HG03457 (cell line): Measurements from ENCODE around the gene CIDEB.
"Not testable (repeated sequence)": the region's sequence is repeated elsewhere in the genome, so short reads cannot be mapped to it uniquely, and the experiment has no call there.

ENCODE experiments used
- ATAC-seq: cut with Tn5 transposase; IDR thresholded peaks from one replicate; pipeline ENCODE4 v1.9.1; 2021; ENCODE audit warnings: moderate number of reproducible peaks; ENCODE audit not compliant: unreplicated experiment

The CIDEB gene

GRCh38 chr14:24307575-24308341 is at the start of gene CIDEB:
Gene CIDEB, minus strand, starts transcription at chr14:24307977. Its CDS starts 119 bp downstream, at chr14:24307858.
- no peak for ATAC-seq

- no peak for ATAC-seq
These were observed 48.4 kb upstream of the CIDEB start for GRCh38 chr14:24356208-24356607.

GRCh38 chr14:24355009-24355408 is 47.2 kb upstream of the CIDEB start:
- ATAC-seq = no peak

- ATAC-seq = not testable (repeated sequence)
These were observed 46.7 kb upstream of the CIDEB start for GRCh38 chr14:24354482-24354825.

DNA sequence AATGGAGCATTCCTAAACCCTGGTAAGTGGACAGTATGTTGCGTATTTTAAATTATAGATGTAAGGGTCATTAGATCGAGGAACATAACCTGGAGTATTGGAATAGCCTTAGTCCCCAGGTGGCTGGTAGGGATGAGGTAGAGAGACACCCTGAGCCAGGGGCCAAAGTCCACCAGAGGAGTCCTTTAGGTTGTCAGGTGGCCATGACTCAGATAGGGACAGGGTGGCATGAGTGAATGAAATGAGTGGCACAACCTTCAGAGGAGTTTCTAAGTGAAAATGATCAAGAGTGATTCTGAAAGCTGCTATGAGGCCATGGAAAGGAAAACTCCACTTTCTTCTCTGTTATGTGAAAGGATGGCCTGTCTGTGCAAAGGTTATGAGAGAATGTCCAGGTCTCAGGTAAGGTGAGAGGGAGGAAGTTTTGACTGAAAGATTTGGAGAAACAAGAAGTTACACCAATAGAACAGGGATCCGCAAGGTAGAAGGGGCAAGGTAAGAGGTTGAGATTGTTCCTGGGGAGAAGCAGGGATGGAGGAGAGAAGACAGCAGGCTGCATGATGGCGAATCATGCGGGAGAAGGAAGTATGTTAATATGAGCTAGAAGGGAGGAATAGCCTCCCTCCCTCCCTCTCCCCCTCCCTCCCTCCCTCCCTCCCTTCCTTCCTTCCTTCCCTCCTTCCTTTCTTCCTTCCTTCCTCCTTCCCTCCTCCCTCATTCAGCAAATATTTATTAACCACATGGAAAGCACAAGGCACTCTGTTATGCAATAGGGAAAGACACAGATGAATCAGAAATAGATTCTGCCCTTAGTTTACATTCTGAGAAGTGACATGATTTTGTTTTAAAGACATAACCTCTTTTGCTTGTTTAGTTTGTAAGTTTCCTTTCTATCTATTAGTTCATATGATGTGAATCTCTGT is 46.0 kb upstream of the CIDEB start:
- no peak for ATAC-seq

GRCh38 chr14:24351517-24351916 is 43.7 kb upstream of the CIDEB start:
- no peak for ATAC-seq

DNA sequence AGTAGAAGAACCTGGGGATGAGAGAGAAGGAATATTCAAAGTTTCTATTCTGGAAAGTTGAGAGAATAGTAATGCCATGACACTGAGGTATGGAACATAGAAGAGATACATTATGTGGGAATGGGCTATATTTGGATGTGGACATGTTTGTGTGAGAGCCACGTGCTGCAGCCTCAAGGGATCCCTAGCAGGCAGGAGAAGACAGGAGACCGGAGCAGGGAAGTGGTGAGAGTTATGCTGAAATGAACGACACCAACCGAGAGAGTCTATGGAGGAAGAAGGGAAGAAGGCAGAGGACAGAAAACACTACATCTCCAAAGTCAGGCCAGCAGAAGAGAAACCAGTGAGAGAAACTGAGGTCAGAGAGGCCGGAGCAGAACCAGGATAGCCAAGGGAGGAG is 42.0 kb upstream of the CIDEB start:
- no peak for ATAC-seq

DNA sequence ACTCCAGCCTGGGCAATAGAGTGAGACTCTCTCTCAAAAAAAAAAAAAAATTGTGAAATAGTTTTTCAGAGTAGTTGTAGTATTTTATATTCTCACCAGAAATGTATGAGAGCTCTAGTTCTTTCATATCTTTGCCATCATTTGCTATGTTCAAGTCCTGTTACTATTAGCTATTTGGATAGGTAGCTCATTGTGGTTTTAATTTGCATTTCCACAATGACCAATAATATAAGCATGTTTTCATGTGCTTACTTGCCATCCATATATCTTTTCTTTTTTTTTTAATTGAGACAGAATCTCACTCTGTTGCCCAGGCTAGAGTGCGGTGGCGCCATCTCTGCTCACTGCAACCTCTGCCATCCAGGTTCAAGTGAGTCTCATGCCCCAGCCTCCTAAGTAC is 40.4 kb upstream of the CIDEB start:
- no peak for ATAC-seq

- ATAC-seq = no peak
These were observed 39.4 kb upstream of the CIDEB start for GRCh38 chr14:24347134-24347533.

- no peak for ATAC-seq
These were observed 36.3 kb upstream of the CIDEB start for GRCh38 chr14:24343795-24344660.

- no peak for ATAC-seq
These were observed 35.1 kb upstream of the CIDEB start for GRCh38 chr14:24342889-24343288.

DNA sequence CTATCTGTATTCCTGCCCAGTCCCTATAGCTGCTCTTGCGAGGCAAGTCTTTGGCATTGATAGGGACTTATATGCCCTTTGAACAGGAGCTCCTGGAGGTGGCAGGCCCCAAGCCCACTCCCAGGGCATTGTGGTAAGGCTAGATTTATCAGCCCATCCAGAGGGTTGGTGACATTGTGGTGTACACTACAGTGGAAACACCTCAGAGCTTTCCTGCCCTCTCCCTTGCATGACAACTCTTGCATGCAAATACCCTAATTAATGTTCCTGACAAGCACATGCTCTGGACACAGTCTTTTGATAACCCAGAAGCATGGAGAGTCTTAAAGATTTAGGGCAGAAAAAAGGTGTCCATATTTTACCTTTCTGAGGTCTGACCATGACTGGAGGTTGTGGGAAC is 32.8 kb upstream of the CIDEB start:
- ATAC-seq = no peak

GRCh38 chr14:24339284-24340151 is 31.7 kb upstream of the CIDEB start, which contains the start of gene RIPK3:
Gene RIPK3, minus strand, starts transcription at chr14:24339991. Its CDS starts 165 bp downstream, at chr14:24339826.
- no peak for ATAC-seq

GRCh38 chr14:24338843-24339242 is 31.1 kb upstream of the CIDEB start:
- no peak for ATAC-seq

- no peak for ATAC-seq
These were observed 30.0 kb upstream of the CIDEB start for GRCh38 chr14:24337824-24338175.

- no peak for ATAC-seq
These were observed 29.5 kb upstream of the CIDEB start for GRCh38 chr14:24337144-24337823.

DNA sequence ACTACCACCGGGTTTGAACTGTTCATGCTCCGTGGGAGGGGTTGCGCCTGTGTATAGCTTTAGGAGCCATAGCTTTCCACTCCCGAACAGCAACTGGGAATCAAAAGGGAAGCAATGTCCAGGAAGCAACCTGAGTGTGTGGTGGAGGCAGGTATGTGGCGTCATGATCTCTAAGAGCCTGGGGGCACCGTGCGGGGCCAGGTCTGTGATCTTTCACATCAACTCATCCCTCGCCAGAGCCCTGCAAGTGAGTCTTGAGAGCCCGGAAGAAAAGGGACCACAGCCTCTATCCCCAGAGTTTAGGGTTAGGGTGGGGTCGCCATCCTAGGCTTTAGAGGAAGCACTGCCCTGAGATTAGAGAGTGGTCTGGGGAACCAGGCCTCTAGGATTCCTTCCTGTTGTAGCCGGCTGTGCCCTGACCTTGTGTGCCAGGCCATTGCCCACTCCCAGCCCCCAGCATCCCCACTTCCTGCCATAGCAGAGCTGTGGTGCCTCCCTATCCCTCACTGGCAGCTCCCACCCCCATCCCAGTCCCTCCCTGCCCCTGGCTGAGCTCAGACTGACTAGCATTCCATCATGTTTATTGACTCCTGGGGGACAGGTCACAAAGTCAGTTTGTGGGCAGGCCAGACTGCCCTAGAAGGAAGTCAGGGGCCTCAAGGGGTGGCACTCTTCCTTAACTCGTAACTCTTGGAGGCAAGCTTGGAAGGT is 27.8 kb upstream of the CIDEB start:
- no peak for ATAC-seq

DNA sequence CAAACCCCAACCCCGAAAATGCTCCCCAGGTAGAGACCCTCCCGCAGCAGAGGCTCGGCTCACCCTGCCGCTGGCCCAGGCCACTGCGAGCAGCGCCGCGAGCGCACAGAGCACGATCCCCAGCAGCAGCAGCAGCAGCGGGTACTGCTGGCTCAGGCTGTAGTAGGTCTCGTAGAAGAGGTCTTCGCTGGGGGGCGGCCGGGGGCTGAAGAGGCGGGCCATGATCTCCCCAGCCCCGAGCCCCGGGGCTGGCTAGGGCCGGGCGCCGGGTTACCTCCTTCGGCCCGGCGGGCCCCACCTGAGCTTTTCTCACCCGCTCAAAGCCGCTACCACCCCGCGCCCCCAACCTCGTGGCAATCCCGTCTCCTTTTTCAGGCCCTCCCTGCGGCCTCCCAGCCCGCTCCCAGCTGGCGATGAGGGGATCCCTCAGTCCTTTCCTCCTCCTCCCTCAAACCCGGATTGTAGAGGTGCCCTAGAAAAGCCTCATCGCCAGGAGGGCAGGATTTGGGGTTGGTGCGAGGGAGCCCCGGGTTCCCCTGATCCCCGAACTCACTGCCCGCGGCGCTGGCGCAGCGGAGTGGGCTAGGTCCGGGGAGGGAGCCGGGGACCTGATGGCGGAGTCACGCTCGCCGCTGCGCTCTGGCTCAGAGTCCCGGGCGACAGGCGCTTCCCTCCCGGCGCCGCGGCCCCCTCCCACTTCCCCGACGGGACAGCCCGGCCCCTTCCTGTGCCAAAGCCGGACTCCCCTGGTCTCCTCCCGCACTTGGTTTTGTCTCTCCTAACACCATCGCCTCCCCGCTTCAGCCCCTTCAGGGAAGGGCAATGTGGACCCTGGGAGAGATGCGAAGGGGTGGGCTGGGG is 26.9 kb upstream of the CIDEB start, which contains the start of gene ADCY4:
Gene ADCY4, minus strand, starts transcription at position 641 of the 861 bp plus-strand sequence. Its CDS starts 419 bp downstream, at position 222.
- ATAC-seq = no peak
